GM20000 (cell line): Measurements from ENCODE around the gene AARS1.
"Not testable (repeated sequence)": the region's sequence is repeated elsewhere in the genome, so short reads cannot be mapped to it uniquely, and the experiment has no call there.

Source experiments
- DNase-seq: peaks from one replicate; pipeline ENCODE4 v3.0.0; 2012; ENCODE audit warnings: low spot score
- TF ChIP-seq, protein P1 (sequence below): IDR thresholded peaks from 2 replicates; pipeline ENCODE4 v1.5.1; 2012; ENCODE audit warnings: mild to moderate bottlenecking, control low read depth; ENCODE audit errors: extremely low read depth, missing control alignments

Gene AARS1

GRCh38 chr16:70252355-70252988, 36.8 kb downstream of the AARS1 start:
- TF ChIP-seq, protein P1, sequence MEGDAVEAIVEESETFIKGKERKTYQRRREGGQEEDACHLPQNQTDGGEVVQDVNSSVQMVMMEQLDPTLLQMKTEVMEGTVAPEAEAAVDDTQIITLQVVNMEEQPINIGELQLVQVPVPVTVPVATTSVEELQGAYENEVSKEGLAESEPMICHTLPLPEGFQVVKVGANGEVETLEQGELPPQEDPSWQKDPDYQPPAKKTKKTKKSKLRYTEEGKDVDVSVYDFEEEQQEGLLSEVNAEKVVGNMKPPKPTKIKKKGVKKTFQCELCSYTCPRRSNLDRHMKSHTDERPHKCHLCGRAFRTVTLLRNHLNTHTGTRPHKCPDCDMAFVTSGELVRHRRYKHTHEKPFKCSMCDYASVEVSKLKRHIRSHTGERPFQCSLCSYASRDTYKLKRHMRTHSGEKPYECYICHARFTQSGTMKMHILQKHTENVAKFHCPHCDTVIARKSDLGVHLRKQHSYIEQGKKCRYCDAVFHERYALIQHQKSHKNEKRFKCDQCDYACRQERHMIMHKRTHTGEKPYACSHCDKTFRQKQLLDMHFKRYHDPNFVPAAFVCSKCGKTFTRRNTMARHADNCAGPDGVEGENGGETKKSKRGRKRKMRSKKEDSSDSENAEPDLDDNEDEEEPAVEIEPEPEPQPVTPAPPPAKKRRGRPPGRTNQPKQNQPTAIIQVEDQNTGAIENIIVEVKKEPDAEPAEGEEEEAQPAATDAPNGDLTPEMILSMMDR: peak; percentile 44
- DNase-seq: no peak

GRCh38 chr16:70251629-70252354, 37.5 kb downstream of the AARS1 start, which contains the start of gene EXOSC6:
Gene EXOSC6, minus strand, starts transcription at chr16:70251940. Its CDS starts 40 bp downstream, at chr16:70251900.
- peak; percentile 97 for DNase-seq
- TF ChIP-seq, protein P1: peak; percentile 78

- TF ChIP-seq, protein P1: peak; percentile 22
- peak; percentile 83 for DNase-seq
Measured at GRCh38 chr16:70250748-70251628, 38.3 kb downstream of the AARS1 start.

GRCh38 chr16:70249697-70250096, 39.6 kb downstream of the AARS1 start:
- not testable (repeated sequence) for DNase-seq

- not testable (repeated sequence) for DNase-seq
Measured at GRCh38 chr16:70238773-70239172, 50.5 kb downstream of the AARS1 start.

DNA sequence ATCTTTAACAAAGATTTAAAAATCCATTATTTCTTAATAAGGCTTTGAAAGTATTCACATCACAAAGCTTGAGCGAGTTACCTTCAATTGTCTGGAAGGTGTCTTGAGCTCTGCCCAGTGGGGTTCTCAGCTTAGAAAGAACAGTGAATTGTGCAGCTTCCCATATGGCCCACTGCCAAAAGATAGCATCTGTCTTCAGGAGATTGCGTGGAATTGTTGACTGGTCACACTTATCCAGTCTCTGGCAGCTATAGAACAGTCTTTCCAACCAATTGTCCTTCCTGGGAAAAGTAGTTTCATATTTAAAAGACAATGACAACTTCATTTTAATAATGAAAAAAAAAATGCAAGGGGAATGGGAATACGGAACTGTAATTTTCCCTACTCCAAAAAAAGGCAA, 57.5 kb downstream of the AARS1 start:
- DNase-seq: not testable (repeated sequence)

DNA sequence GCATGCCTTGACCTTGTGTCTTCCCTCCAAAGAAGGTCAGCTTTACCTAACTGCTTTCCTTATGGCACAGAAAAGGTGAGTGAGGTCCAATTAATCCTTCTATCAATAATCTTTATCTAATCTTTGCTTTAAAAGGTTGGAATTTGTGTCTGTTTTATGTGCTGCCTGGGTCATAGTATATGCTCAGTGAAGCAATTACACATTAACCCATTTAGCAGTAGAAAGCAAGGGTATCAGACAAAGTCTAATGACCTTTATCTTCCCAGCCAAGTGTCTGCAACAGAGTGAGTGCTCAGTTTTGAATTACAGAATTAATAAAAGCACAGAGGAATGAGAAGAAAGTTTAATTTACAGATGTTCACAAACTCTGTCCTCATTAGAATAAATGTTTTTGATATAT, 63.3 kb downstream of the AARS1 start:
- not testable (repeated sequence) for DNase-seq

GRCh38 chr16:70225430-70225829, 63.9 kb downstream of the AARS1 start:
- DNase-seq: not testable (repeated sequence)

GRCh38 chr16:70224645-70225044, 64.7 kb downstream of the AARS1 start:
- DNase-seq: not testable (repeated sequence)

- not testable (repeated sequence) for DNase-seq
Measured at GRCh38 chr16:70223971-70224513, 65.3 kb downstream of the AARS1 start.

- not testable (repeated sequence) for DNase-seq
Measured at GRCh38 chr16:70223216-70223615, 66.1 kb downstream of the AARS1 start.

DNA sequence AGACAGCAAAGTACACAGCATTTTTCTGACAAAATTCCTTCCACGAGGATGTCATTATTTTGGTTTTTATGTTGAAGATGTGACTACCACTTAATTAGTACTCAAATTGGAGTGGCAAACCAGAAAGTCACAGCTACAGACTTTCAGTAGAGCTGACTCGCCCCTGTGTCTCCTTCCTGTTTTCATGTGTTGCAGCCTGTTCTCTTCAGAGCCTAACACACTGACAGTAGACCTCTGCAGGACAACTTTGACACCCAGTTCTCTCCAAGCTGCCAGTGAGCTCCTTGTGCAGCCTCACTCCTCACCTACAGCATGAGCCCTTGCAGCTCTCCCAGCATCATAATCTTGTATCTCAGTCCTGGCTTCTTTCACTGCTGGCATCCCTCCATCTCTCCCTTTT, 66.7 kb downstream of the AARS1 start:
- not testable (repeated sequence) for DNase-seq

- DNase-seq: not testable (repeated sequence)
Measured at GRCh38 chr16:70218586-70218985, 70.7 kb downstream of the AARS1 start.

DNA sequence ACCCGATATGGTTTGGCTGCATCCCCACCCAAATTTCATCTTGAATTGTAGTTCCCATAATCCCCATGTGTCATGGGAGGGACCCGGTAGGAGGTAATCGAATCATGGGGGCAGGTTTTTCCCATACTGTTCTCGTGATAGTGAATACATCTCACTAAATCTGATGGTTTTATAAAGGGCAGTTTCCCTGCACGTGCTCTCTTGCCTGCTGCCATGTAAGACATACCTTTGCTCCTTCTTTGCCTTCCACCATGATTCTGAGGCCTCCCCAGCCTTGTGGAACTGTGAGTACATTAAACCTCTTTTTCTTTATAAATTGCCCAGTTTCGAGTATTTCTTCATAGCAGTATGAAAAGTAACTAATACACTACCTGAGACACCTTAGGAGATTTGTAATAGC, 82.9 kb downstream of the AARS1 start:
- DNase-seq: not testable (repeated sequence)

GRCh38 chr16:70204668-70205405, 84.5 kb downstream of the AARS1 start:
- DNase-seq: not testable (repeated sequence)

DNA sequence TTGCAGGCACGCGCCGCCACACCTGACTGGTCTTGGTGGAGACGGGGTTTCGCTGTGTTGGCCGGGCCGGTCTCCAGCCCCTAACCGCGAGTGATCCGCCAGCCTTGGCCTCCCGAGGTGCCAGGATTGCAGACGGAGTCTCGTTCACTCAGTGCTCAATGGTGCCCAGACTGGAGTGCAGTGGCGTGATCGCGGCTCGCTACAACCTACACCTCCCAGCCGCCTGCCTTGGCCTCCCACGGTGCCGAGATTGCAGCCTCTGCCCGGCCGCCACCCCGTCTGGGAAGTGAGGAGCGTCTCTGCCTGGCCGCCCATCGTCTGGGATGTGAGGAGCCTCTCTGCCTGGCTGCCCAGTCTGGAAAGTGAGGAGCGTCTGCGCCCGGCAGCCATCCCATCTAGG, 85.3 kb downstream of the AARS1 start:
- not testable (repeated sequence) for DNase-seq
